Parathyroid adenoma (tissue), 2 donors: ENCODE results near the gene GPC6.
A peak's percentile ranks its signal among the peaks of the same experiment; 100 is the strongest.

ENCODE experiments used
- H2AFZ ChIP-seq: fragments of 300-600 bp; sonication (generic); one replicate; pipeline ENCODE4 v1.7.0; 2017; ENCODE audit warnings: antibody characterized with exemption, mild to moderate bottlenecking
- H3K27ac ChIP-seq: fragments of 300-600 bp; sonication (generic); one replicate; pipeline ENCODE4 v1.7.0; 2017
- H3K27me3 ChIP-seq: fragments of 300-600 bp; sonication (generic); one replicate; pipeline ENCODE4 v1.7.0; 2017; ENCODE audit warnings: low read length; ENCODE audit not compliant: control insufficient read depth, insufficient read depth
- H3K36me3 ChIP-seq: fragments of 300-600 bp; sonication (generic); one replicate; pipeline ENCODE4 v1.7.0; 2017; ENCODE audit warnings: low read length; ENCODE audit not compliant: control insufficient read depth, insufficient read depth
- H3K4me1 ChIP-seq: fragments of 300-600 bp; sonication (generic); one replicate; pipeline ENCODE4 v1.7.0; 2017; ENCODE audit warnings: control low read depth
- H3K4me2 ChIP-seq: fragments of 300-600 bp; sonication (generic); one replicate; pipeline ENCODE4 v1.7.0; 2017; ENCODE audit warnings: low read length
- H3K4me3 ChIP-seq: fragments of 300-600 bp; sonication (generic); one replicate; pipeline ENCODE4 v1.7.0; 2017; ENCODE audit warnings: low read depth, low read length
- H3K79me2 ChIP-seq: fragments of 300-600 bp; sonication (generic); one replicate; pipeline ENCODE4 v1.7.0; 2017; ENCODE audit warnings: control low read depth
- H3K9ac ChIP-seq: fragments of 300-600 bp; sonication (generic); one replicate; pipeline ENCODE4 v1.7.0; 2017; ENCODE audit warnings: mild to moderate bottlenecking
- H3K9me3 ChIP-seq: fragments of 300-600 bp; sonication (generic); one replicate; pipeline ENCODE4 v1.7.0; 2017; ENCODE audit warnings: low read length; ENCODE audit not compliant: control insufficient read depth
- CTCF ChIP-seq: fragments of 300-600 bp; sonication (generic); IDR thresholded peaks from one replicate; pipeline ENCODE4 v1.7.0; 2017; ENCODE audit warnings: antibody characterized with exemption, mild to moderate bottlenecking
- donor health status: primary hyperparathyroidism.

GPC6 gene

GRCh38 chr13:94214121-94214520 is 987.5 kb downstream of the GPC6 start:
- H3K27ac ChIP-seq: no peak overlapping the region
- no peak for TF ChIP-seq CTCF
- H3K79me2 ChIP-seq: no peaks in the 10 kb centered on the region
- H2AFZ ChIP-seq: no peak overlapping the region
- H3K36me3 ChIP-seq: no peaks in the 10 kb centered on the region
- H3K27me3 ChIP-seq: no peaks in the 10 kb centered on the region
- no peak overlapping the region for H3K4me3 ChIP-seq
- H3K9me3 ChIP-seq: no peaks in the 10 kb centered on the region
- H3K9ac ChIP-seq: no peak overlapping the region
- no peak overlapping the region for H3K4me2 ChIP-seq
- H3K4me1 ChIP-seq: no peaks in the 10 kb centered on the region

GRCh38 chr13:94214975-94215374 is 988.4 kb downstream of the GPC6 start:
- H3K27ac ChIP-seq: no peak overlapping the region
- H3K4me3 ChIP-seq: no peak overlapping the region
- no peak overlapping the region for H3K9ac ChIP-seq
- H2AFZ ChIP-seq: no peak overlapping the region
- H3K4me1 ChIP-seq: no peaks in the 10 kb centered on the region
- no peaks in the 10 kb centered on the region for H3K79me2 ChIP-seq
- peak overlapping the region; percentile 23 for H3K4me2 ChIP-seq
- no peaks in the 10 kb centered on the region for H3K27me3 ChIP-seq
- H3K36me3 ChIP-seq: no peaks in the 10 kb centered on the region
- no peaks in the 10 kb centered on the region for H3K9me3 ChIP-seq
- TF ChIP-seq CTCF: no peak

- no peak overlapping the region for H3K9ac ChIP-seq
- no peaks in the 10 kb centered on the region for H3K4me1 ChIP-seq
- H3K27me3 ChIP-seq: no peaks in the 10 kb centered on the region
- no peaks in the 10 kb centered on the region for H3K36me3 ChIP-seq
- no peaks in the 10 kb centered on the region for H3K79me2 ChIP-seq
- no peaks in the 10 kb centered on the region for H3K9me3 ChIP-seq
- H3K4me3 ChIP-seq: no peak overlapping the region
- H3K4me2 ChIP-seq: no peak overlapping the region
- no peak for TF ChIP-seq CTCF
- H3K27ac ChIP-seq: no peak overlapping the region
- no peak overlapping the region for H2AFZ ChIP-seq
Observed at GRCh38 chr13:94216476-94216875, 989.9 kb downstream of the GPC6 start.

- Histone ChIP-seq H3K36me3 (no peaks in the 10 kb centered on the region), H3K79me2 (no peaks in the 10 kb centered on the region), H3K9ac (no peak overlapping the region), H3K4me1 (no peaks in the 10 kb centered on the region), H2AFZ (no peak overlapping the region), H3K9me3 (no peaks in the 10 kb centered on the region), H3K4me3 (no peak overlapping the region), H3K27me3 (no peaks in the 10 kb centered on the region), H3K4me2 (no peak overlapping the region), H3K27ac (no peak overlapping the region)
- no peak for TF ChIP-seq CTCF
Observed at GRCh38 chr13:94217370-94217769, 990.8 kb downstream of the GPC6 start.

- Histone ChIP-seq H3K27ac (no peak overlapping the region), H3K4me3 (no peak overlapping the region), H3K9me3 (no peaks in the 10 kb centered on the region), H3K9ac (no peak overlapping the region), H3K36me3 (no peaks in the 10 kb centered on the region), H3K27me3 (no peaks in the 10 kb centered on the region), H2AFZ (no peak overlapping the region), H3K4me2 (no peak overlapping the region), H3K4me1 (no peaks in the 10 kb centered on the region), H3K79me2 (no peaks in the 10 kb centered on the region)
- TF ChIP-seq CTCF: no peak
Observed at GRCh38 chr13:94218537-94218936, 991.9 kb downstream of the GPC6 start.
